NCI-H774 (cell line): ENCODE results near the gene GPAT3.
"Not testable (repeated sequence)": the region's sequence is repeated elsewhere in the genome, so short reads cannot be mapped to it uniquely, and the experiment has no call there.

Experiments
- DNase-seq: peaks from one replicate; lab custom pipeline; 2025; lab: John Stamatoyannopoulos, UW

Gene GPAT3

GRCh38 chr4:83552083-83552482, 16.2 kb downstream of the GPAT3 start:
- no peak for DNase-seq

GRCh38 chr4:83552924-83553323, 17.0 kb downstream of the GPAT3 start:
- no peak for DNase-seq

- DNase-seq, result no peak
Measured at GRCh38 chr4:83556006-83556707, 20.2 kb downstream of the GPAT3 start.

- DNase-seq, result no peak
Measured at GRCh38 chr4:83556816-83557215, 20.9 kb downstream of the GPAT3 start.

GRCh38 chr4:83558059-83558653, 22.2 kb downstream of the GPAT3 start:
- no peak for DNase-seq

- DNase-seq, result no peak
Measured at GRCh38 chr4:83558680-83559079, 22.8 kb downstream of the GPAT3 start.

- DNase-seq, result no peak
Measured at GRCh38 chr4:83560523-83560922, 24.6 kb downstream of the GPAT3 start.

- no peak for DNase-seq
Measured at GRCh38 chr4:83561381-83561780, 25.5 kb downstream of the GPAT3 start.

GRCh38 chr4:83563998-83564397, 28.1 kb downstream of the GPAT3 start:
- DNase-seq, result no peak

GRCh38 chr4:83568062-83568461, 32.2 kb downstream of the GPAT3 start:
- DNase-seq, result no peak

GRCh38 chr4:83569429-83569828, 33.5 kb downstream of the GPAT3 start:
- no peak for DNase-seq

GRCh38 chr4:83569987-83570386, 34.1 kb downstream of the GPAT3 start:
- DNase-seq, result no peak

GRCh38 chr4:83572848-83573247, 36.9 kb downstream of the GPAT3 start:
- no peak for DNase-seq

- DNase-seq, result no peak
Measured at GRCh38 chr4:83574247-83574646, 38.3 kb downstream of the GPAT3 start.

- not testable (repeated sequence) for DNase-seq
Measured at GRCh38 chr4:83576237-83576636, 40.3 kb downstream of the GPAT3 start.

- DNase-seq, result no peak
Measured at GRCh38 chr4:83581411-83582288, 45.7 kb downstream of the GPAT3 start.

- no peak for DNase-seq
Measured at GRCh38 chr4:83582289-83582785, 46.4 kb downstream of the GPAT3 start.

- DNase-seq, result no peak
Measured at GRCh38 chr4:83585982-83586508, 50.1 kb downstream of the GPAT3 start.

- DNase-seq, result peak; percentile 26
Measured at GRCh38 chr4:83589279-83589678, 53.4 kb downstream of the GPAT3 start.

- no peak for DNase-seq
Measured at GRCh38 chr4:83591056-83591455, 55.1 kb downstream of the GPAT3 start.

- DNase-seq, result no peak
Measured at GRCh38 chr4:83591730-83592129, 55.8 kb downstream of the GPAT3 start.

- DNase-seq, result no peak
Measured at GRCh38 chr4:83599183-83599582, 63.3 kb downstream of the GPAT3 start.
